ENCODE data around the gene NIP7. TPM values are rescaled to one million over a fixed set of nuclear protein-coding genes. Genes with fewer than 3 reads are reported as not detected.

NIP7 gene
- total RNA-seq, 2 donors from 2014 or later: 26.3 to 34.0 TPM

DNA sequence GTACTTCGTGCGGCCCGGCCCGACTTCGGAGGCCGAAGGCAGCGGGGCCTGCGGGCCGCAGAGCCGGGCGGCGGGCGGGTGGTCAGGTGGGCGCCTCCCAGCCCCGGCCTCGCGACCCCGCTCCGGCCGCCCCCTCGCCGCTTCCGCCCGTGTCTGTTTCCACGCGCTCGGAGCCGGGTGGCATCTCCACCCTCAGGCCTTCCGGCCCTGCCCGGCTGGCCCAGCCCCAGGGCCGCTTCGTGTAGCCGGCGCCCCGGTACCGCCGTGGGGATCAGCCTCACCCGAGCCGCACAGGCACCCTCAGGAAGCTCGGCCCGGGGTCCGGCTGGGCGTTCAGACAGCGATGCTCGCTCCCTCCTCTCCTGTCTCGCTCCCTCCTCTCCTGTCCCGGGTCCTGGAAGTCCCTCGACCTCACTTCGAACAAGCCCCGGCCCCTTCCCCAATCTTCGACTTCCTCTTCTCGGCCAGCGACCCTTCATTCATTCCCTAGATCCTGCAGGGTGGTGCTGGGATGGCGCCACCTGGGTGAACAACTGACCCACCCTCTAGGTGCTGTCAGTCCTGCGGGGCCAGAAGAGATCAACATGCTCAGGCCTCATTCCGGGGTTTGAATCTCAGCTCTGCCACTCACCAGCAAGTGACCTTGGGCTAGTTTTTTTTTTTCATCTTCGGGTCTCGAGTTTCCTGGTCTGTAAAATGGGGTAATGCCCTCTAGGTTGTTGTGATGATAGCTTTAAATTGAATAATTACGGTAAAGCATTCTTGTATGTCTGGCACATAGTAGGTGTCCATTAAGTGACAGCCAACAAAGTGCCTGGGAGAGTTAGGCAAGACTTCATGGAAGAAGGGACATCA is 27.8 kb upstream of the NIP7 start:
- no peaks in the 10 kb centered on the region for H3K27me3 Mint-ChIP-seq
- peaks cover 11% of the 10 kb centered on the region for H3K4me1 Mint-ChIP-seq
- H3K4me3 Mint-ChIP-seq: peak overlapping the region; percentile 99
- H3K27ac Mint-ChIP-seq: peak overlapping the region; percentile 98
- peak; percentile 68 for ATAC-seq (replicated peaks)
- no peaks in the 10 kb centered on the region for H3K9me3 Mint-ChIP-seq
- peaks cover 41% of the 10 kb centered on the region for H3K36me3 Mint-ChIP-seq (ENCODE audit: low read depth)

DNA sequence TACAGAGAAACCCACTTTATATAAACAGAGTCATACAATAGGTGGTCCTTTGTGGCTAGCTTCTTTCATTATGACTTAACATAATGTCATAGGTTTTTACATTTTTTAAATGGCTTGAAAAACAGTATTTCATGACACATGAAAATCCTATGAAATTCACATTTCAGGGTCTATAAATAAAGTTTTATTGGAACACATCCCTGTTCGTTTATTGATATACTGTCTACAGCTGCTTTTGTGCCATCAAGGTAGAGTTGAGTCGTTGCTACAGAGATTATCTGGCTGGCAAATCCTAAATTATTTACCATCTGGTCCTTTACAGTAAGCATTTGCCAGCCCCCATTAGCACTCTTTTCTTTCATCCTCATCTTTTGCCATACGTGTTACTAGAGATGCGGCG is 26.1 kb upstream of the NIP7 start:
- Mint-ChIP-seq H3K36me3 (ENCODE audit: low read depth) (peaks cover 55% of the 10 kb centered on the region), H3K4me1 (peaks cover 11% of the 10 kb centered on the region), H3K9me3 (no peaks in the 10 kb centered on the region), H3K27ac (peak overlapping the region; percentile 71), H3K4me3 (peak overlapping the region; percentile 99), H3K27me3 (no peaks in the 10 kb centered on the region)
- ATAC-seq (replicated peaks): no peak

DNA sequence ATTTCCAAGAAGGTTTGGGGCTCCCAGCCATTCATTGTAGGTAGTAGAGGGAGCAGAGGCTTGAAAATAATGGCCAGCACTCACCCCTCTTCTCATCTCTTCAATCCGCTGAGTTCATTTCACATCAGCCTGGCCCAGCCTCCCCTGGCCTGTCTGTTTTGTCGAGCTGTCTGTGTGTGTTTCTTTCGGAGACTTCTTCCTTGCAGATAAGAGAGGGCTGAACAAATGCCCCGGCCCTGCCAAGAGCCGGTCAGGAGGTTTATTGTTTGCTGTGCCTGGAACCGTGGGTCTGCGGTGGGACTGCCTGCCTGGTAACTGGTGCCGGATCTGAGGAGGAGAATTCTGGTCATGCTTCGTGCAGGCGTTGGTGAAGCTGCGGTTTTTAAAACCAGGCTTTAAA is 25.0 kb upstream of the NIP7 start:
- Mint-ChIP-seq H3K9me3 (no peaks in the 10 kb centered on the region), H3K27me3 (no peaks in the 10 kb centered on the region), H3K36me3 (ENCODE audit: low read depth) (peaks cover 65% of the 10 kb centered on the region), H3K4me3 (no peak overlapping the region), H3K27ac (peak overlapping the region; percentile 71), H3K4me1 (peaks cover 11% of the 10 kb centered on the region)
- no peak for ATAC-seq (replicated peaks)

DNA sequence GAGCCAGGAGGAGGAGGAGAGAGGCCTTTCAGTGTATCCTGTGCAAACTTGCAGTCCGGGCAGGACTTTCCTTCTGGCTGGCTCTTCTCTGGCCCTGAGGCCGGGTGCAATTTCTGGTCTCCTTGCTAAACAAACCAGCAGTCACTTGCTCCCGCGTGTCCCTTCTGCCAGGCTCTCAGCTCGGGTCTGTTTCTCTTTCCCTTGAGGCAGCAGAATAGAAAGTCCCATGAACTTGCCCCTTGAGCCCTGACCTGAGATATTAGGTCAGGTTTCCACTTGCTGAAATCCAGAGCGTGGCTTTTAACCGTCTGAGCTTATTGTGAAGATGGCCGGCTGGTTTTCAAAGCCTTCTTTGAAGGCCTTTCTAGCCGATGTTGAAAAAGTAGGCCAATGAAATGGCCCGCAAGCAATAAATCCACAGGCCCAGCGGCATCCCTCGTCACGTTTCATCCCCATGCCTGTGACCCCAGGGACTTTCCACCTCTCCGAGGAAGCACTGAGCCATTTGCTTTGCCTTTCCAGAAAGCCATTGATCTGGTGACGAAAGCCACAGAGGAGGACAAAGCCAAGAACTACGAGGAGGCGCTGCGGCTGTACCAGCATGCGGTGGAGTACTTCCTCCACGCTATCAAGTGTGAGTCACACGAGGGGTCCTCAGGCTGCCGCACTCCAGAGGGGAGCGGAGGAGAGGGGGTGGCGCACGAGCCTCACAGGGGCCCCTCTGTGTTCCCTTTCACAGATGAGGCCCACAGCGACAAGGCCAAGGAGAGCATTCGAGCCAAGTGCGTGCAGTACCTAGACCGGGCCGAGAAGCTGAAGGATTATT is 23.9 kb upstream of the NIP7 start:
- peaks cover 11% of the 10 kb centered on the region for H3K4me1 Mint-ChIP-seq
- ATAC-seq (replicated peaks): no peak
- H3K36me3 Mint-ChIP-seq (ENCODE audit: low read depth): peaks cover 72% of the 10 kb centered on the region
- no peak overlapping the region for H3K4me3 Mint-ChIP-seq
- no peaks in the 10 kb centered on the region for H3K27me3 Mint-ChIP-seq
- no peak overlapping the region for H3K27ac Mint-ChIP-seq
- no peaks in the 10 kb centered on the region for H3K9me3 Mint-ChIP-seq

DNA sequence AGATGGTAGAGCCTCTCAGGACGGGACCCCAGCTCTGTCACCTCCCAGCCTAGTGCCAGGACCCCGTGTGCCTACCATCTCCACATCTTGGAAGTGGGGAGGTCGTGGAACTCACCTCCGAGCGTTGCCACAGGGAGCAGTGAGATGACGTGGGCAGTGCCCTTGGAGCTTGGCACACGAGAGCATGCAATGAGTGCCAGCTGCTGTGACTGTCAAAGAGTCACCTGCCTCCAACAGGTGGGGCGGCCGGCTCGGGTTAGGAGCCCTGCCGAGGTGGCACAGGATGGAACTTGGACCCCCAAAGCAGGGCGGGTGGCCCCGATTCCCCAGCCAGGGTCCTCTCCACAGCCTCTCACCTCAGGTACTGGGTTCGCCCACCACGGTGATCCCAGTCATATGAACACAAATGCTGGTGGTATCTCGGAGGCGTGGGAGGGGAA is 23.0 kb upstream of the NIP7 start:
- H3K36me3 Mint-ChIP-seq (ENCODE audit: low read depth): peaks cover 81% of the 10 kb centered on the region

DNA sequence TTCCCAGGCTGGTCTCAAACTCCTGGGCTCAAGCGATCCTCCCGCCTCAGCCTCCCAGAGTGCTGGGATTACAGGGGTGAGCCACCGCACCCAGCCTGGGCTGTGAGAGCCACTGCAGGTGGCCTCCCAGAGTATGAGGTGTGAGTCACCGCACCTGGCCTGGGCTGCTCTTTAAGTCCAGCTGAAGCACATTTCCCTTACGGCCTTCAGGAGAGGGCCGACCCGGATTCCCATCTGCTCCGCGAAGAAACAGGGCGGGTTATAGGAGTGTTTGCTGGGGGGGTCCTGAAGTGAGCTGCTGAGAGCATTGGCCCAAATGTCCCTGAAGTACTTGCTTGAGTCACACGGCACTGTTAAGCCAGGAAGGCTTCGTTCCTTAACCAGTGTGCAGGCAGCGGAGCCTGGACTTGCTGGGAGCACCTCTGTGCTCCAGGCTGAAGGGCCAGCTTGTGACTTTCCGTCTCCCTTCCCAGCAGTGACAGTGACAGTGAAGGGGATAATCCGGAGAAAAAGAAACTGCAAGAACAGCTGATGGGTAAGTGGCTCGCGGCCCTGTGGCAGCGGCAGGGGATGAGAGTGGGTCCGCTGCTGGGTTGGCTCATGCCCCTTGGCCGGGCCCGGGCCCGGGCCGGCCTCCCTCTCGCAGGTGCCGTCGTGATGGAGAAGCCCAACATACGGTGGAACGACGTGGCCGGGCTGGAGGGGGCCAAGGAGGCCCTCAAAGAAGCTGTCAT is 21.2 kb upstream of the NIP7 start:
- H3K36me3 Mint-ChIP-seq (ENCODE audit: low read depth): peaks cover 88% of the 10 kb centered on the region
- H3K4me1 Mint-ChIP-seq: peaks cover 6% of the 10 kb centered on the region

More for the DNA sequence above, 23.0 kb upstream of the NIP7 start:
- Mint-ChIP-seq H3K4me3 (no peak overlapping the region), H3K27me3 (no peaks in the 10 kb centered on the region), H3K9me3 (no peaks in the 10 kb centered on the region), H3K4me1 (peaks cover 12% of the 10 kb centered on the region), H3K27ac (no peak overlapping the region)
- ATAC-seq (replicated peaks): no peak

DNA sequence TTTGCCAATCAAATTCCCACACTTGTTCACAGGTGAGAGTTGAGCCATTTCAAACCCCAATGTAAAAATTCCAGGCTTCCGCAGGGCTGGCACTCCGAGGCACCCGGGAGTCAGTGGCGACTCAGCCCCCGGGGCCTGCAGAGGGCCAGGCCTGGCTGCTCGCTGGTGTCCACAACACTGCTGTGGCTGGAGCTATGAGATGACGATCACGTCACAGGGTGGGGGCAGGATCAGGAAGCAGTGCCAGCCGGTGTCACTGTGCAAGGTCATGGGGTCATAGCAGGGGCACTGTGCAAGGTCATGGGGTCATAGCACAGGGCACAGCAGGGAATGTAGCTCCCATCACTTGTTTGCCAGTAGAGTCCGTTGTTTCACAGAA is 20.7 kb upstream of the NIP7 start:
- Mint-ChIP-seq H3K4me1 (peaks cover 4% of the 10 kb centered on the region), H3K27ac (peak overlapping the region; percentile 28), H3K27me3 (no peaks in the 10 kb centered on the region), H3K4me3 (no peak overlapping the region), H3K9me3 (no peaks in the 10 kb centered on the region), H3K36me3 (ENCODE audit: low read depth) (peaks cover 88% of the 10 kb centered on the region)
- ATAC-seq (replicated peaks): no peak

More for the DNA sequence above, 21.2 kb upstream of the NIP7 start:
- H3K9me3 Mint-ChIP-seq: no peaks in the 10 kb centered on the region
- H3K27ac Mint-ChIP-seq: no peak overlapping the region
- no peak for ATAC-seq (replicated peaks)
- no peak overlapping the region for H3K4me3 Mint-ChIP-seq
- no peaks in the 10 kb centered on the region for H3K27me3 Mint-ChIP-seq

DNA sequence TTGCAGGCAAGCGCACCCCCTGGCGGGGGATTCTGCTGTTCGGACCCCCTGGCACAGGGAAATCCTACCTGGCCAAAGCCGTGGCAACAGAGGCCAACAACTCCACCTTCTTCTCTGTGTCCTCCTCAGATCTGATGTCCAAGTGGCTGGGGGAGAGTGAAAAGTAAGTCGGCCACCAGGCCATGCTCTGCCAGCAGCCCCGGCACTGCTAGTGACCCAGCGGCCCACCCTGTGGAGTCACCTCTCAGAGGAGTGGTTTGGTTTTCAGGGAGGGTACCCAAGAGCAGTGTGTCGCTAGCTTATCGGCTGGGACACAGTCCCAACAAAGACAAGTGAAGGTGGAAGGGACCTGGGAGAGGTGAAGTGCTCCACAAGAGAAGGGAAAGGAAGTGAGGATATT is 20.2 kb upstream of the NIP7 start:
- peaks cover 4% of the 10 kb centered on the region for H3K4me1 Mint-ChIP-seq
- no peak for ATAC-seq (replicated peaks)
- no peak overlapping the region for H3K4me3 Mint-ChIP-seq
- H3K36me3 Mint-ChIP-seq (ENCODE audit: low read depth): peaks cover 88% of the 10 kb centered on the region
- no peaks in the 10 kb centered on the region for H3K27me3 Mint-ChIP-seq
- H3K9me3 Mint-ChIP-seq: no peaks in the 10 kb centered on the region
- H3K27ac Mint-ChIP-seq: peak overlapping the region; percentile 28

DNA sequence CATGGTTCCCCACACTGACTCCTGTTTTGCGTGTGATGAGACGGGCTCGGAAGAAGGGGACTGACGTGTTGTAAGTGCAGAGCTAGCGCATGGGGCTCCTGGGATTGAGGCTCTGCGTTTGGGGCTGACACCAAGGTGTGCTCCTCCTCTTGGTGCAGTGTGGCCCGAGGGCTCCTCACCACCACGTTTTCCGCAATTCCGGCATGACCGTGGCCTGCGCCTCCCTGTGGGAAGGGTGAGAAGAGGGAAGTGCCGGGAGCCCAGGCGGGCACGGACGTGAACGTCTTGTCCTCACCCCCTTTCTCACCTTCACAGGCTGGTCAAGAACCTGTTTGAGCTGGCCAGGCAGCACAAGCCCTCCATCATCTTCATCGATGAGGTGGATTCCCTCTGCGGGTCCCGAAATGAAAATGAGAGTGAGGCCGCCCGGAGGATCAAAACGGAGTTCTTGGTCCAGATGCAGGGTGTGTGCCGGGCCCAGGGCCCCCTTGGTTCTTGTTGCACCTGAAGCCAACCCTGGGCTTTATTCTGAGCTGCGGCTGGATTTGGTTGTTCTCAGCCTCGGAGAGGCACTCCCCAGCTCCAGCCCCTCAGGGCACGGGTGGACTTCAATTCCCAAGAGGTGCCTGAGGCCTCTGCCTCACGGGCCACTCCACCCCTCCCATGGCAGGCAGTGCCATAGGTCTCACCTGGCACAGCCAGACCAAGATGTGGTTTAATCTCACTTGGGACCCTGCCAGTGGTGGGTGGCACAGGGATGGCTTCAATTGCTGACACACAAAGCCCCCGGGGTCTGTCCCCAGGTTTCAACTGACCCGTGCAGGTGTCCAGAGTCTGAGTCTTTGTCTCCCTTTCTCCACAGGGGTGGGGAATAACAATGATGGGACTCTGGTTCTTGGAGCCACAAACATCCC is 19.5 kb upstream of the NIP7 start:
- Mint-ChIP-seq H3K27ac (peak overlapping the region; percentile 28), H3K4me1 (peaks cover 4% of the 10 kb centered on the region), H3K9me3 (no peaks in the 10 kb centered on the region), H3K27me3 (no peaks in the 10 kb centered on the region), H3K36me3 (ENCODE audit: low read depth) (peaks cover 91% of the 10 kb centered on the region), H3K4me3 (no peak overlapping the region)
- ATAC-seq (replicated peaks): no peak

DNA sequence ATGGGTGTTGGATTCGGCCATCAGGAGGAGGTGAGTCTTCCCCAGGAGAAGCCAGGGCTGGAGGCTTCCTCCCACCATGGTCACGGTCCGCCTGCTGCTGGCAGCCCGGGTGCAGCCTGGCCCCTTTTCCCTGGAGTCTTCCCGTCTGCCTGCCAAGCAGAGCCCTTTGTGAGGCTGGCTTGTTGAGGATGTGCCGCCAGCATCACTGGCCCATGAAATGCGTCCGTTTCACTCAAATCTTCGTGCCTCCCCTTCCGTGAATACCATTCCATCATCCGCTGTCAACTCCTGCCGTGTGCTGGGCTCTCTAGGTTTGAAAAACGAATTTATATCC is 18.9 kb upstream of the NIP7 start:
- no peak overlapping the region for H3K27ac Mint-ChIP-seq
- H3K4me3 Mint-ChIP-seq: no peak overlapping the region
- no peaks in the 10 kb centered on the region for H3K27me3 Mint-ChIP-seq
- ATAC-seq (replicated peaks): no peak
- H3K36me3 Mint-ChIP-seq (ENCODE audit: low read depth): peaks cover 92% of the 10 kb centered on the region
- peaks cover 4% of the 10 kb centered on the region for H3K4me1 Mint-ChIP-seq
- H3K9me3 Mint-ChIP-seq: no peaks in the 10 kb centered on the region

DNA sequence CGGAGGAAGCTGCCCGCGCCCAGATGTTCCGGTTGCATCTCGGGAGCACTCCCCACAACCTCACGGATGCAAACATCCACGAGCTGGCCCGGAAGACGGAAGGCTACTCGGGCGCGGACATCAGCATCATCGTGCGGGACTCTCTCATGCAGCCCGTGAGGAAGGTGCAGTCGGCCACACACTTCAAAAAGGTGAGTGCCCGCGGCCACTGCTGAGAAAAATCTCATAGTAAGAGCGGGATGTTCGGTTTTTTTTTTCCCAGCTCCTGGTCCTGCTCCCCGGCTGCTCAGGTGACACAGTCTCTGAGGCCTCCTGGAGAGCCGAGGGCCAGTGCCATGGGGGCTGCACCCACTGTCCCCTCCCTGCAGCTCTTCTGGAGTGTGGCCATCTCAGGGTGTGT is 18.5 kb upstream of the NIP7 start:
- Mint-ChIP-seq H3K4me3 (no peak overlapping the region), H3K27ac (peak overlapping the region; percentile 44), H3K36me3 (ENCODE audit: low read depth) (peaks cover 92% of the 10 kb centered on the region)

DNA sequence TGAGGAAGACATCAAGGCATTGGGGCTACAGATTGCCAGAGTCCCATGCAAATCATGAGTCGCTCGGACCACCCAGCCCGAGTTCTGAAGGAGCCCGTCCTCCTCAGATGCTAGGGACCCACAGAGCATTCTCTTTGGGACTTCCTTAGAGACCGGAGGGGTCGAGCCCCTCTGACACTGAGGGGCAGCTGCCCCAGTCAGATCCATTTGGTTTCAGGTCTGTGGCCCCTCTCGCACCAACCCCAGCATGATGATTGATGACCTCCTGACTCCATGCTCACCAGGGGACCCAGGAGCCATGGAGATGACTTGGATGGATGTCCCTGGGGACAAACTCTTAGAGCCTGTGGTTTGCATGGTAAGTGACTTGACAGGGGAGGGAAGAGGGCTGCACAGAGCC is 17.2 kb upstream of the NIP7 start:
- Mint-ChIP-seq H3K27me3 (no peaks in the 10 kb centered on the region), H3K9me3 (no peaks in the 10 kb centered on the region), H3K4me1 (peaks cover 14% of the 10 kb centered on the region), H3K27ac (peak overlapping the region; percentile 44), H3K4me3 (no peak overlapping the region), H3K36me3 (ENCODE audit: low read depth) (peaks cover 92% of the 10 kb centered on the region)
- no peak for ATAC-seq (replicated peaks)

More for the DNA sequence above, 18.5 kb upstream of the NIP7 start:
- Mint-ChIP-seq H3K9me3 (no peaks in the 10 kb centered on the region), H3K4me1 (peaks cover 6% of the 10 kb centered on the region), H3K27me3 (no peaks in the 10 kb centered on the region)
- ATAC-seq (replicated peaks): no peak

DNA sequence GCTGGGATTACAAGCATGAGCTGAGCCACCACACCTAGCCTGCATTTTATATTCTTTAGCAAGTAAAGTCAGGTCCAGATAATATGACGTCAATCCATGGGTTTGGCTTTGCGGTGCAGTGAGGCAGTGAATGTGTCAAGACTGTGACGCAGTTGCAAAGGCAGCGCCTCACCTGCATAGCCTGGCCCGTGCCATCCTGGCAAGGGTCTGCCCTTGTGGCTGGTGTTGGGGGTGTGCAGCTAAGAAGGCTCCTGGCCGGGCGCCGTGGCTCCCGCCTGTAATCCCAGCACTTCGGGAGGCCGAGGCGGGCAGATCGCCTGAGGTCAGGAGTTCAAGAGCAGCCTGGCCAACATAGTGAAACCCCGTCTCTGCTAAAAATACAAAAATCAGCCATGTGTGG is 16.2 kb upstream of the NIP7 start:
- no peak overlapping the region for H3K4me3 Mint-ChIP-seq
- H3K9me3 Mint-ChIP-seq: no peaks in the 10 kb centered on the region
- H3K27ac Mint-ChIP-seq: no peak overlapping the region
- H3K27me3 Mint-ChIP-seq: no peaks in the 10 kb centered on the region
- peaks cover 17% of the 10 kb centered on the region for H3K4me1 Mint-ChIP-seq
- H3K36me3 Mint-ChIP-seq (ENCODE audit: low read depth): peaks cover 94% of the 10 kb centered on the region
- no peak for ATAC-seq (replicated peaks)
